SK-N-SH (cell line): ENCODE measurements around the gene MAST4. TPM values are rescaled to one million over a fixed set of nuclear protein-coding genes. Genes with fewer than 3 reads are reported as not detected.

Experiments used
- CTCF ChIA-PET: fragments of 300-600, 350-600 bp; formaldehyde crosslinking; extraction: SDS; loops from one replicate; lab custom pipeline; 2021; lab: Yijun Ruan, JAX
- POLR2A ChIA-PET: fragments of 350-600 bp; sonication (Branson Sonifier 250); formaldehyde crosslinking; extraction: SDS; loops from one replicate; lab custom pipeline; 2020; ENCODE audit warnings: antibody characterized with exemption, inconsistent platforms; lab: Yijun Ruan, JAX
- DNase-seq: peaks from one replicate; pipeline ENCODE4 v3.0.0; 2012
- H2AFZ ChIP-seq: fragments of 200-600 bp; sonication (generic); 2 replicates; pipeline ENCODE4 v1.8.1; 2016; ENCODE audit warnings: antibody characterized with exemption, mild to moderate bottlenecking, low read depth
- H3F3A ChIP-seq: fragments of 200-600 bp; sonication (generic); replicated peaks from 2 replicates; pipeline ENCODE3; 2016; ENCODE audit warnings: antibody characterized with exemption, mild to moderate bottlenecking; ENCODE audit not compliant: insufficient read depth
- H3K27ac ChIP-seq, 2 experiments: fragments of 200-500 bp in 1 of 2; fragments of 200-600 bp in 1 of 2; sonication (Bioruptor generic) in 1 of 2; sonication (generic), shearing (Covaris generic) in 1 of 2; 2 replicates each; pipeline versions ENCODE4 v1.5.1 to v1.6.1; 2014 to 2016; ENCODE audit warnings: low read depth in 2 of 2, inconsistent platforms in 1 of 2, low read length in 1 of 2, mild to moderate bottlenecking in 1 of 2, mixed read lengths in 1 of 2
- H3K27me3 ChIP-seq: fragments of 200-600 bp; sonication (generic), shearing (Covaris generic); 2 replicates; pipeline ENCODE4 v1.6.1; 2016; ENCODE audit warnings: mixed run types; ENCODE audit not compliant: insufficient read depth
- H3K36me3 ChIP-seq, 2 experiments: fragments of 200-500 bp in 1 of 2; fragments of 200-600 bp in 1 of 2; sonication (Bioruptor generic) in 1 of 2; sonication (generic) in 1 of 2; replicated peaks in 1 of 2; 2 replicates each; pipeline versions ENCODE3 to v1.5.1; 2014 to 2016; ENCODE audit warnings: low read length in 1 of 2, mild to moderate bottlenecking in 1 of 2; ENCODE audit not compliant: insufficient read depth in 2 of 2, control insufficient read depth in 1 of 2
- H3K4me1 ChIP-seq, 2 experiments: fragments of 200-500 bp in 1 of 2; fragments of 200-600 bp in 1 of 2; sonication (Bioruptor generic) in 1 of 2; sonication (generic), shearing (Covaris generic) in 1 of 2; 2 replicates each; pipeline versions ENCODE4 v1.5.1 to v1.6.1; 2014 to 2016; ENCODE audit warnings: low read depth in 1 of 2, low read length in 1 of 2, mixed run types in 1 of 2; ENCODE audit not compliant: insufficient read depth in 2 of 2, control insufficient read depth in 1 of 2
- H3K4me2 ChIP-seq: fragments of 200-600 bp; sonication (generic), shearing (Covaris generic); 2 replicates; pipeline ENCODE4 v1.6.1; 2017; ENCODE audit warnings: mixed run types
- H3K4me3 ChIP-seq, 2 experiments: fragments of 200-500 bp in 1 of 2; fragments of 200-600 bp in 1 of 2; sonication (Bioruptor generic) in 1 of 2; sonication (generic), shearing (Covaris generic) in 1 of 2; 2 replicates each; pipeline versions ENCODE4 v1.5.1 to v1.8.1; 2014 to 2016; ENCODE audit warnings: low read depth in 2 of 2, inconsistent platforms in 1 of 2, low read length in 1 of 2, mild to moderate bottlenecking in 1 of 2, mixed read lengths in 1 of 2, moderate library complexity in 1 of 2
- H3K79me2 ChIP-seq: fragments of 200-600 bp; sonication (generic); 2 replicates; pipeline ENCODE4 v1.8.1; 2017; ENCODE audit warnings: mild to moderate bottlenecking; ENCODE audit not compliant: insufficient read depth
- H3K9ac ChIP-seq: fragments of 200-600 bp; sonication (generic); 2 replicates; pipeline ENCODE4 v1.6.1; 2017; ENCODE audit warnings: mixed run types
- H3K9me2 ChIP-seq: fragments of 200-600 bp; sonication (generic); 2 replicates; pipeline ENCODE4 v1.6.1; 2017; ENCODE audit warnings: mixed run types
- H3K9me3 ChIP-seq: fragments of 200-600 bp; sonication (generic); 2 replicates; pipeline ENCODE4 v1.6.1; 2017; ENCODE audit warnings: mixed run types, mild to moderate bottlenecking, moderate library complexity
- H4K20me1 ChIP-seq: fragments of 200-600 bp; sonication (generic); 2 replicates; pipeline ENCODE4 v1.6.1; 2017; ENCODE audit warnings: mild to moderate bottlenecking, mixed run types; ENCODE audit not compliant: insufficient read depth
- ELF1 ChIP-seq: IDR thresholded peaks from 2 replicates; pipeline ENCODE4 v1.4.0; 2012
- EZH2phosphoT487 ChIP-seq: fragments of 200-600 bp; sonication (generic); IDR thresholded peaks from 2 replicates; pipeline ENCODE4 v1.6.1; 2017; ENCODE audit warnings: low read depth, mixed run types, mild to moderate bottlenecking, antibody characterized with exemption, moderate library complexity, borderline replicate concordance
- FOSL2 ChIP-seq: IDR thresholded peaks from 2 replicates; pipeline ENCODE4 v1.4.0; 2012; ENCODE audit warnings: low read depth, mild to moderate bottlenecking, moderate library complexity, borderline replicate concordance
- FOXM1 ChIP-seq: IDR thresholded peaks from 2 replicates; pipeline ENCODE4 v1.4.0; 2012; ENCODE audit warnings: low read depth, mild to moderate bottlenecking
- GATA2 ChIP-seq: sonication (generic); formaldehyde crosslinking; IDR thresholded peaks from 2 replicates; pipeline ENCODE4 v1.5.0; 2020; ENCODE audit warnings: mild to moderate bottlenecking, missing genetic modification reagents
- JUND ChIP-seq: IDR thresholded peaks from 2 replicates; pipeline ENCODE4 v1.4.0; 2012
- MAX ChIP-seq: IDR thresholded peaks from 2 replicates; pipeline ENCODE4 v1.4.0; 2012; ENCODE audit warnings: low read depth
- MXI1 ChIP-seq: IDR thresholded peaks from 2 replicates; pipeline ENCODE4 v1.6.1; 2012; ENCODE audit warnings: mild to moderate bottlenecking, low read depth, low read length, improper control_type of control experiment
- PBX3 ChIP-seq: IDR thresholded peaks from 2 replicates; pipeline ENCODE4; 2012
- RCOR1 ChIP-seq: fragments of 150-350 bp; IDR thresholded peaks from 2 replicates; pipeline ENCODE4 v1.6.1; 2017; ENCODE audit warnings: antibody characterized with exemption, low read length
- REST ChIP-seq: IDR thresholded peaks from 2 replicates; pipeline ENCODE4 v1.6.1; 2012; ENCODE audit warnings: mild to moderate bottlenecking, low read depth, low read length, moderate library complexity
- RXRA ChIP-seq: IDR thresholded peaks from 2 replicates; pipeline ENCODE4 v1.4.0; 2012; ENCODE audit warnings: low read depth, mild to moderate bottlenecking, borderline replicate concordance
- SIN3A ChIP-seq: IDR thresholded peaks from 2 replicates; pipeline ENCODE4 v1.6.1; 2012; ENCODE audit warnings: low read depth, mild to moderate bottlenecking, low read length, moderate library complexity, borderline replicate concordance
- SMC3 ChIP-seq: IDR thresholded peaks from 2 replicates; pipeline ENCODE4 v1.6.1; 2012; ENCODE audit warnings: low read depth, low read length, improper control_type of control experiment
- TCF12 ChIP-seq: IDR thresholded peaks from 2 replicates; pipeline ENCODE4 v1.4.0; 2012
- USF2 ChIP-seq: fragments of 150-350 bp; IDR thresholded peaks from 2 replicates; pipeline ENCODE4 v1.6.1; 2017; ENCODE audit warnings: antibody characterized with exemption, low read length, low read depth, borderline replicate concordance
- YY1 ChIP-seq: IDR thresholded peaks from 2 replicates; pipeline ENCODE4 v1.4.0; 2012; ENCODE audit warnings: low read depth, mild to moderate bottlenecking
- ZBTB33 ChIP-seq: IDR thresholded peaks from 2 replicates; pipeline ENCODE4 v1.4.0; 2012; ENCODE audit warnings: low read depth, borderline replicate concordance
- WGBS: methylation state at CpG from one replicate; pipeline ENCODE4 v1.1.6; 2017; ENCODE audit warnings: low lambda C conversion rate; 5-methylcytosine and 5-hydroxymethylcytosine counted together
- polyA plus RNA-seq, 3 experiments: library from polyadenylated mRNA; depleted of rRNA; stranded (reverse); fragments of >200 nt; gene quantifications; 2 replicates each; pipeline ENCODE4 v1.2.3, GENCODE V29; 2012

Gene MAST4
- polyA plus RNA-seq, 1 of the 3 experiments (the other 2 are of a cell fraction) = 2.2 TPM

GRCh38 chr5:67190861-67191260, 594.7 kb downstream of the MAST4 start:
- no peak overlapping the region for H3K4me2 ChIP-seq
- CTCF ChIA-PET = interaction anchor here (1.2 to 1.4 kb wide), 3 partner anchors 20 to 41 kb away, joined by 3 to 4 read pairs (median 3); no protein-coding TSS in a partner anchor
- POLR2A ChIA-PET = interaction anchor here (0.5 to 0.6 kb wide), 2 partner anchors 8 to 316 kb away, joined by 3 read pairs; no protein-coding TSS in a partner anchor

GRCh38 chr5:67192719-67193438, 596.7 kb downstream of the MAST4 start:
- DNase-seq = no peak
- Histone ChIP-seq H3K27ac (no peak overlapping the region), H3K9me3 (no peaks in the 10 kb centered on the region), H3K4me1 (no peaks in the 10 kb centered on the region; a peak in 1 of 4 replicates), H4K20me1 (no peaks in the 10 kb centered on the region), H3K36me3 (no peaks in the 10 kb centered on the region), H3K27me3 (no peaks in the 10 kb centered on the region), H3F3A (no peaks in the 10 kb centered on the region), H3K79me2 (no peaks in the 10 kb centered on the region), H3K4me3 (no peak overlapping the region), H3K9ac (no peak overlapping the region), H3K9me2 (no peaks in the 10 kb centered on the region), H2AFZ (no peak overlapping the region), H3K4me2 (no peak overlapping the region)
- ChIA-PET POLR2A (no interaction called here), CTCF (interaction anchor here (1.0 to 1.7 kb wide), 2 partner anchors 36 to 204 kb away, joined by 3 to 5 read pairs; no protein-coding TSS in a partner anchor)
- TF ChIP-seq FOSL2 (no peak), TCF12 (no peak), YY1 (no peak), MXI1 (no peak), SMC3 (no peak), RXRA (no peak), MAX (no peak), PBX3 (no peak), EZH2phosphoT487 (no peak), ZBTB33 (no peak), ELF1 (no peak), GATA2 (CRISPR knock-in tag) (no peak), REST (no peak), RCOR1 (no peak), JUND (no peak)
- 84% methylated on average over 9 of the region's 9 CpGs for WGBS

More at GRCh38 chr5:67190861-67191260, 594.7 kb downstream of the MAST4 start:
- 72% methylated on average over 5 of the region's 5 CpGs for WGBS
- Histone ChIP-seq H3K79me2 (no peaks in the 10 kb centered on the region), H3K27me3 (no peaks in the 10 kb centered on the region), H3K27ac (no peak overlapping the region), H2AFZ (no peak overlapping the region), H4K20me1 (no peaks in the 10 kb centered on the region), H3K4me3 (no peak overlapping the region), H3K4me1 (no peaks in the 10 kb centered on the region; a peak in 1 of 4 replicates), H3K36me3 (no peaks in the 10 kb centered on the region), H3K9me3 (no peaks in the 10 kb centered on the region), H3K9ac (no peak overlapping the region), H3F3A (no peaks in the 10 kb centered on the region), H3K9me2 (no peaks in the 10 kb centered on the region)
- DNase-seq = no peak
- TF ChIP-seq USF2 (no peak), SIN3A (no peak), FOXM1 (no peak)
- TF ChIP-seq, all 33 proteins: peak for 0
